Measurements from ENCODE around the gene CDYL.

GRCh38 chr6:4852938-4853337 is 76.7 kb downstream of the CDYL start:
- TF ChIP-seq, protein P1, sequence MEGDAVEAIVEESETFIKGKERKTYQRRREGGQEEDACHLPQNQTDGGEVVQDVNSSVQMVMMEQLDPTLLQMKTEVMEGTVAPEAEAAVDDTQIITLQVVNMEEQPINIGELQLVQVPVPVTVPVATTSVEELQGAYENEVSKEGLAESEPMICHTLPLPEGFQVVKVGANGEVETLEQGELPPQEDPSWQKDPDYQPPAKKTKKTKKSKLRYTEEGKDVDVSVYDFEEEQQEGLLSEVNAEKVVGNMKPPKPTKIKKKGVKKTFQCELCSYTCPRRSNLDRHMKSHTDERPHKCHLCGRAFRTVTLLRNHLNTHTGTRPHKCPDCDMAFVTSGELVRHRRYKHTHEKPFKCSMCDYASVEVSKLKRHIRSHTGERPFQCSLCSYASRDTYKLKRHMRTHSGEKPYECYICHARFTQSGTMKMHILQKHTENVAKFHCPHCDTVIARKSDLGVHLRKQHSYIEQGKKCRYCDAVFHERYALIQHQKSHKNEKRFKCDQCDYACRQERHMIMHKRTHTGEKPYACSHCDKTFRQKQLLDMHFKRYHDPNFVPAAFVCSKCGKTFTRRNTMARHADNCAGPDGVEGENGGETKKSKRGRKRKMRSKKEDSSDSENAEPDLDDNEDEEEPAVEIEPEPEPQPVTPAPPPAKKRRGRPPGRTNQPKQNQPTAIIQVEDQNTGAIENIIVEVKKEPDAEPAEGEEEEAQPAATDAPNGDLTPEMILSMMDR (conservative IDR thresholded peaks at IDR 0.05 in 1 of 2, IDR thresholded peaks at IDR 0.05 in 1 of 2; ENCODE audit: extremely low read depth in 1 of 2, insufficient read depth in 1 of 2, low read depth in 1 of 2, low read length in 2 of 2), result no peak
- no peak for TF ChIP-seq EZH2 (IDR thresholded peaks at IDR 0.05; ENCODE audit: borderline replicate concordance, low read length)
